H1 (cell line): ENCODE measurements around the gene NAV2. TPM values are rescaled to one million over a fixed set of nuclear protein-coding genes. Genes with fewer than 3 reads are reported as not detected.

Experiments used
- CTCF ChIA-PET: fragments of 300-600 bp; sonication (Branson Sonifier 250); formaldehyde crosslinking; loops from one replicate; lab custom pipeline; 2021; ENCODE audit not compliant: partially characterized antibody; lab: Charles Lee
- POLR2A ChIA-PET: fragments of 300-600 bp; sonication (Branson Sonifier 250); formaldehyde crosslinking; loops from one replicate; lab custom pipeline; 2021; ENCODE audit warnings: inconsistent platforms; ENCODE audit not compliant: partially characterized antibody; lab: Charles Lee
- DNase-seq, 2 experiments: peaks; one replicate each; pipeline versions ENCODE4 v3.0.0 to v3.0.0-alpha.2; 2010 to 2022; ENCODE audit warnings: low spot score in 2 of 2, low read depth in 1 of 2, mixed read lengths in 1 of 2
- FAIRE-seq: peaks from 2 replicates; lab custom pipeline; 2011; peaks lifted over from hg19 to GRCh38; lab: Jason Lieb, UNC
- H2AFZ ChIP-seq: 2 replicates; pipeline ENCODE4 v1.8.1; 2012; ENCODE audit warnings: low read length, inconsistent platforms
- H2AK5ac ChIP-seq: 2 replicates; pipeline ENCODE4 v1.6.1; 2013; ENCODE audit warnings: low read depth, low read length
- H2BK120ac ChIP-seq: replicated peaks from 2 replicates; pipeline ENCODE3; 2013; ENCODE audit warnings: low read depth, low read length, inconsistent platforms
- H2BK12ac ChIP-seq: 2 replicates; pipeline ENCODE4 v1.6.1; 2013; ENCODE audit warnings: low read depth, low read length
- H2BK15ac ChIP-seq: 2 replicates; pipeline ENCODE4 v1.6.1; 2013; ENCODE audit warnings: low read length
- H2BK20ac ChIP-seq: 2 replicates; pipeline ENCODE4 v1.6.1; 2013; ENCODE audit warnings: low read length
- H2BK5ac ChIP-seq: 2 replicates; pipeline ENCODE4 v1.6.1; 2013; ENCODE audit warnings: low read depth, low read length
- H3K14ac ChIP-seq: 2 replicates; pipeline ENCODE4 v1.6.1; 2013; ENCODE audit warnings: inconsistent platforms; ENCODE audit not compliant: insufficient read length
- H3K18ac ChIP-seq: 2 replicates; pipeline ENCODE4 v1.6.1; 2013; ENCODE audit warnings: low read length; ENCODE audit errors: extremely low read depth
- H3K23ac ChIP-seq: 2 replicates; pipeline ENCODE4 v1.6.1; 2013; ENCODE audit warnings: inconsistent platforms; ENCODE audit not compliant: insufficient read length
- H3K23me2 ChIP-seq: 2 replicates; pipeline ENCODE4 v1.6.1; 2013; ENCODE audit warnings: low read depth, low read length
- H3K27ac ChIP-seq: 2 replicates; pipeline ENCODE4 v1.6.1; 2011; ENCODE audit warnings: low read depth, low read length, inconsistent platforms
- H3K27me3 ChIP-seq, 4 experiments: replicated peaks in 1 of 4; 1 replicate in 1 of 4; 2 replicates in 3 of 4; pipeline versions ENCODE4 v1.6.1 to v1.8.1; 2011 to 2013; ENCODE audit warnings: low read length in 3 of 4, mild to moderate bottlenecking in 3 of 4, inconsistent platforms in 2 of 4, mixed read lengths in 2 of 4, moderate library complexity in 1 of 4; ENCODE audit not compliant: control insufficient read depth in 3 of 4, insufficient read depth in 3 of 4; ENCODE audit errors: extremely low read depth in 1 of 4
- H3K36me3 ChIP-seq, 4 experiments: 2 replicates each; pipeline versions ENCODE4 v1.6.1 to v1.8.1; 2011 to 2013; ENCODE audit warnings: mild to moderate bottlenecking in 4 of 4, low read length in 3 of 4, moderate library complexity in 2 of 4, control low read depth in 1 of 4, inconsistent platforms in 1 of 4; ENCODE audit not compliant: insufficient read depth in 4 of 4, control insufficient read depth in 2 of 4
- H3K4ac ChIP-seq: replicated peaks from 2 replicates; pipeline ENCODE3; 2013; ENCODE audit warnings: low read length, low read depth, mixed read lengths, inconsistent platforms; ENCODE audit not compliant: insufficient read length
- H3K4me1 ChIP-seq, 4 experiments: replicated peaks in 1 of 4; 1 replicate in 1 of 4; 2 replicates in 3 of 4; pipeline versions ENCODE4 v1.6.1 to v1.8.1; 2011 to 2013; ENCODE audit warnings: low read length in 3 of 4, inconsistent platforms in 2 of 4, mixed read lengths in 1 of 4; ENCODE audit not compliant: insufficient read depth in 4 of 4, control insufficient read depth in 3 of 4
- H3K4me2 ChIP-seq, 2 experiments: 2 replicates each; pipeline versions ENCODE4 v1.6.1 to v1.8.1; 2011 to 2013; ENCODE audit warnings: low read depth in 2 of 2, low read length in 2 of 2, control low read depth in 1 of 2, inconsistent platforms in 1 of 2, mild to moderate bottlenecking in 1 of 2; ENCODE audit not compliant: insufficient read depth in 1 of 2
- H3K4me3 ChIP-seq, 4 experiments: fragments of 200-600, 300-600 bp in 1 of 4; sonication (generic), shearing (Covaris generic), sonication (Bioruptor Twin) in 1 of 4; 2 replicates each; pipeline versions ENCODE4 v1.5.1 to v1.8.1; 2011 to 2016; ENCODE audit warnings: low read length in 4 of 4, low read depth in 3 of 4, control low read depth in 2 of 4, inconsistent platforms in 2 of 4, mild to moderate bottlenecking in 2 of 4, mixed read lengths in 1 of 4, moderate library complexity in 1 of 4; ENCODE audit not compliant: insufficient read depth in 2 of 4; ENCODE audit errors: extremely low read depth in 1 of 4
- H3K56ac ChIP-seq: replicated peaks from 2 replicates; pipeline ENCODE3; 2013; ENCODE audit warnings: low read depth, mild to moderate bottlenecking, mixed read lengths, low read length, inconsistent platforms; ENCODE audit not compliant: insufficient read length
- H3K79me1 ChIP-seq: 2 replicates; pipeline ENCODE4 v1.6.1; 2013; ENCODE audit warnings: low read depth, low read length, control low read depth
- H3K79me2 ChIP-seq, 2 experiments: 2 replicates each; pipeline versions ENCODE4 v1.6.1 to v1.8.1; 2012 to 2013; ENCODE audit warnings: low read length in 2 of 2, mild to moderate bottlenecking in 2 of 2, inconsistent platforms in 1 of 2; ENCODE audit not compliant: insufficient read depth in 2 of 2, control insufficient read depth in 1 of 2
- H3K9ac ChIP-seq, 4 experiments: replicated peaks in 1 of 4; 1 replicate in 1 of 4; 2 replicates in 3 of 4; pipeline versions ENCODE4 v1.6.1 to v1.8.1; 2011 to 2013; ENCODE audit warnings: low read depth in 3 of 4, low read length in 3 of 4, control low read depth in 2 of 4, mild to moderate bottlenecking in 2 of 4, moderate library complexity in 2 of 4, inconsistent platforms in 1 of 4; ENCODE audit errors: extremely low read depth in 1 of 4
- H3K9me3 ChIP-seq, 2 experiments: 2 replicates each; pipeline versions ENCODE4 v1.6.1 to v1.8.1; 2012 to 2013; ENCODE audit warnings: mild to moderate bottlenecking in 2 of 2, moderate library complexity in 2 of 2, control low read depth in 1 of 2, inconsistent platforms in 1 of 2, low read depth in 1 of 2, low read length in 1 of 2, mixed read lengths in 1 of 2; ENCODE audit not compliant: insufficient read depth in 2 of 2
- H4K20me1 ChIP-seq, 2 experiments: replicated peaks in 1 of 2; 2 replicates each; pipeline versions ENCODE3 to v1.8.1; 2011 to 2013; ENCODE audit warnings: inconsistent platforms in 2 of 2, low read length in 2 of 2, mild to moderate bottlenecking in 1 of 2; ENCODE audit not compliant: insufficient read depth in 2 of 2, control insufficient read depth in 1 of 2
- H4K5ac ChIP-seq: 2 replicates; pipeline ENCODE4 v1.6.1; 2013; ENCODE audit warnings: low read length, low read depth, mixed read lengths, inconsistent platforms; ENCODE audit not compliant: insufficient read length
- H4K8ac ChIP-seq: 2 replicates; pipeline ENCODE4 v1.8.0; 2013; ENCODE audit warnings: mild to moderate bottlenecking, moderate library complexity, low read length, inconsistent platforms; ENCODE audit not compliant: insufficient read depth; ENCODE audit errors: extremely low read depth
- H4K91ac ChIP-seq: replicated peaks from 2 replicates; pipeline ENCODE3; 2013; ENCODE audit warnings: low read length, mixed read lengths, inconsistent platforms; ENCODE audit not compliant: insufficient read length
- BACH1 ChIP-seq: IDR thresholded peaks from 2 replicates; pipeline ENCODE4 v1.6.1; 2012; ENCODE audit warnings: low read length, improper control_type of control experiment
- EZH2 ChIP-seq: fragments of 200-600 bp; sonication (generic); IDR thresholded peaks from 2 replicates; pipeline ENCODE4 v1.7.1; 2012; ENCODE audit warnings: low read depth, mild to moderate bottlenecking, moderate library complexity, low read length, inconsistent platforms; ENCODE audit not compliant: severe bottlenecking
- KDM1A ChIP-seq: fragments of 200-600, 300-600 bp; sonication (generic); IDR thresholded peaks from 2 replicates; pipeline ENCODE4 v1.7.1; 2016; ENCODE audit warnings: mild to moderate bottlenecking, low read length, borderline replicate concordance
- POU5F1 ChIP-seq: IDR thresholded peaks from 2 replicates; pipeline ENCODE4 v1.6.1; 2011; ENCODE audit warnings: low read depth, mild to moderate bottlenecking, low read length, moderate library complexity
- RFX5 ChIP-seq: IDR thresholded peaks from 2 replicates; pipeline ENCODE4 v1.6.1; 2011; ENCODE audit warnings: low read depth, low read length, improper control_type of control experiment, borderline replicate concordance
- RNF2 ChIP-seq: fragments of 200-900, 300-1000 bp; sonication (generic); IDR thresholded peaks from 2 replicates; pipeline ENCODE4 v1.7.1; 2016; ENCODE audit warnings: borderline replicate concordance, low read depth, mild to moderate bottlenecking, antibody characterized with exemption, low read length; ENCODE audit not compliant: poor library complexity, severe bottlenecking; ENCODE audit errors: missing control alignments
- SIRT6 ChIP-seq: IDR thresholded peaks from one replicate; pipeline ENCODE4 v1.7.1; 2012; ENCODE audit warnings: low read length, inconsistent platforms
- SUZ12 ChIP-seq: fragments of 200-600 bp; sonication (generic); IDR thresholded peaks from 2 replicates; pipeline ENCODE4 v1.6.1; 2012; ENCODE audit warnings: mild to moderate bottlenecking, inconsistent platforms, low read length, moderate library complexity, mixed read lengths
- TAF1 ChIP-seq: IDR thresholded peaks from 2 replicates; pipeline ENCODE4 v1.6.1; 2011; ENCODE audit warnings: mild to moderate bottlenecking, low read depth, low read length
- TCF12 ChIP-seq: IDR thresholded peaks from 2 replicates; pipeline ENCODE4 v1.6.1; 2011; ENCODE audit warnings: low read depth, mild to moderate bottlenecking, low read length
- YY1 ChIP-seq: IDR thresholded peaks from 2 replicates; pipeline ENCODE4 v1.6.1; 2011; ENCODE audit warnings: low read depth, mild to moderate bottlenecking, low read length
- WGBS, 2 experiments: shearing (Covaris generic) in 1 of 2; methylation state at CpG; one replicate each; pipeline versions ENCODE4 v1.1.6 to v1.1.7; 2013 to 2015; ENCODE audit warnings: low lambda C conversion rate in 2 of 2, mixed read lengths in 2 of 2, inconsistent platforms in 1 of 2, low coverage in 1 of 2, missing lambda C conversion rate in 1 of 2; ENCODE audit not compliant: insufficient replicate concordance in 2 of 2, insufficient coverage in 1 of 2, insufficient read length in 1 of 2; ENCODE audit errors: extremely low coverage in 1 of 2, missing lambda C conversion rate in 1 of 2; 5-methylcytosine and 5-hydroxymethylcytosine counted together
- polyA plus RNA-seq, 7 experiments: library from polyadenylated mRNA; depleted of rRNA in 3 of 7; stranded (reverse) in 5 of 7; unstranded in 2 of 7; fragments of >200 nt in 5 of 7; fragments of 200-250 nt in 2 of 7; gene quantifications; 1 replicate in 5 of 7; 2 replicates in 1 of 7; 4 replicates in 1 of 7; pipeline versions ENCODE4 v1.2.1 to v1.2.3, GENCODE V29; 2011 to 2013; ENCODE audit warnings: missing spikeins in 2 of 7, mixed read lengths in 2 of 7
- total RNA-seq: library from RNA; stranded (reverse); fragmentation: NEBNext Ultra II Directional; extraction: Animal tissue kit (Norgen Biotek cat#: 25700); gene quantifications from 2 replicates; pipeline ENCODE4 v1.2.1, GENCODE V29; 2021

The NAV2 gene
- total and polyA plus RNA-seq, 2 of the 8 experiments (the other 6 are each of a cell fraction or from before 2014, with no cell fraction given), result 35.6 to 73.6 TPM

GRCh38 chr11:19703211-19703610, 9.4 kb upstream of the NAV2 start:
- no peak overlapping the region for H2BK20ac ChIP-seq
- H3K56ac ChIP-seq, result no peak overlapping the region
- no peak overlapping the region for H3K9ac ChIP-seq
- H3K79me1 ChIP-seq, result no peaks in the 10 kb centered on the region
- no peaks in the 10 kb centered on the region for H3K9me3 ChIP-seq
- no peak overlapping the region for H4K8ac ChIP-seq
- H3K18ac ChIP-seq, result no peak overlapping the region
- H2BK15ac ChIP-seq, result no peak overlapping the region
- no peak for FAIRE-seq
- H4K5ac ChIP-seq, result no peak overlapping the region
- no peak overlapping the region for H2AK5ac ChIP-seq
- no peak overlapping the region for H3K23ac ChIP-seq
- no peak overlapping the region for H3K27ac ChIP-seq
- no peak overlapping the region for H2AFZ ChIP-seq
- ChIA-PET POLR2A (interaction anchor here (4.3 kb wide), 1 partner anchor 9 kb away, joined by 22 read pairs; the partner anchor contains the start of gene NAV2), CTCF (interaction anchor here (1.0 to 1.5 kb wide), 2 partner anchors 9 to 200 kb away, joined by 4 read pairs; partner anchors contain the start of gene NAV2)
- H3K23me2 ChIP-seq, result no peaks in the 10 kb centered on the region
- no peak for DNase-seq
- no peak overlapping the region for H3K4me2 ChIP-seq
- peaks cover 0 to 7% (median 2%) of the 10 kb centered on the region in 4 experiments; a peak in 3 of 7 replicates for H3K4me1 ChIP-seq
- no peak overlapping the region for H4K91ac ChIP-seq
- no peaks in the 10 kb centered on the region for H4K20me1 ChIP-seq
- H3K36me3 ChIP-seq, result no peaks in the 10 kb centered on the region
- no peak overlapping the region for H2BK12ac ChIP-seq
- H3K79me2 ChIP-seq, result no peaks in the 10 kb centered on the region
- no peaks in the 10 kb centered on the region; a peak in 1 of 7 replicates for H3K27me3 ChIP-seq
- 89% methylated on average over 7 of the region's 7 CpGs; no CpG with 5 or more reads in 1 of the 2 experiments for WGBS, 2 experiments
- TF ChIP-seq RNF2 (no peak), SUZ12 (no peak), EZH2 (no peak), YY1 (no peak), KDM1A (no peak), RFX5 (no peak), TAF1 (no peak), TCF12 (no peak), SIRT6 (no peak), POU5F1 (no peak), BACH1 (no peak)
- no peak overlapping the region for H3K4me3 ChIP-seq
- no peak overlapping the region for H3K4ac ChIP-seq
- H2BK5ac ChIP-seq, result no peak overlapping the region
- H3K14ac ChIP-seq, result no peak overlapping the region
- no peak overlapping the region for H2BK120ac ChIP-seq
